AG10803 (cell line): ENCODE results near the gene LRRN2.

Experiments
- DNase-seq: peaks from one replicate; pipeline ENCODE4 v3.0.0; 2010; ENCODE audit warnings: low read depth
- H3K4me3 ChIP-seq: 2 replicates; pipeline ENCODE4 v1.5.1; 2011; ENCODE audit warnings: mild to moderate bottlenecking, low read length, control low read depth
- CTCF ChIP-seq: conservative IDR thresholded peaks from 2 replicates; pipeline ENCODE4 v1.5.1; 2011; ENCODE audit warnings: mild to moderate bottlenecking, low read length, control low read depth, inconsistent platforms

LRRN2 gene

DNA sequence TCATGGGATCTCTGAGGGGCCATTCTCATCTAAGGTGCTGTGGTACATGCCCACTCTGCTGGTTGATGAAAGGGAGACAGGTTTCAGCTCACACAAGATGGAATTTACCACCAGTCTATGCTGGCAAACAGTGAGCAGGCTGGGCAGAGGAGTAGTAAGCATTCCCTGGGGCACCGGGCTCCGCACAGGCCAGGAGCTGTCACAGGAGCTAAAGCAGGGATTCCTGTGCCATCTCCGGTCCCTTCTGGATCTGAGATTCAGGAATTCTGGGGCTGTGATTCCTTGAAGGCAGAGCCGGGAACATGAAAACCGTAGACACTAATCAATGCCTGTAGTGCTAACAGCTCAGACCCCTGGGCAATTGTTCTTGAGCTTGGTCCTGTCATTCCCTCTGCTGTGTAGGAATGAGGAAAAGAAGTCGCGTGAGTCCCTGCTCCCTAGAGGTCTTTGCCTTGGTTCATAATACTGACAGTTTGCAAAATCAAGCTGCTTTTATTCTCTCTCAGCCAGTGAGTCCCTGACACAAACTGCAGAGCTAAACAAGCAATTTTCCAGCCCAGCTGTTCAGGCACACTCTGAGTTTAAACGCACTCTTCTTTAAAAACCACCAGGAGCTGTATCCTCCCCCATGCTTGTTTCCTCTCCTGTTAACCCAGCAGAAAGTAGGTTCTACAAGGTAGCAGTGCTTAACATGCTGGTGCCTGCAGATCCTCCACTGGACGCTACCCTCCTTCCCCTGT, 116.8 kb downstream of the LRRN2 start:
- no peak for DNase-seq
- no peak overlapping the region for H3K4me3 ChIP-seq
- TF ChIP-seq CTCF: no peak
